PC-3 (cell line): ENCODE data around the gene INAFM2.

ENCODE experiments used
- EZH2phosphoT487 ChIP-seq: fragments of 300-600 bp; sonication (generic); IDR thresholded peaks from 2 replicates; pipeline ENCODE4 v1.6.1; 2018; ENCODE audit warnings: mild to moderate bottlenecking, antibody characterized with exemption, low read length, borderline replicate concordance
- TF ChIP-seq, protein P1 (sequence below): fragments of 300-600 bp; sonication (generic); conservative IDR thresholded peaks from 2 replicates; pipeline ENCODE4 v1.5.1; 2017; ENCODE audit warnings: antibody characterized with exemption, low read depth, mild to moderate bottlenecking, low read length

DNA sequence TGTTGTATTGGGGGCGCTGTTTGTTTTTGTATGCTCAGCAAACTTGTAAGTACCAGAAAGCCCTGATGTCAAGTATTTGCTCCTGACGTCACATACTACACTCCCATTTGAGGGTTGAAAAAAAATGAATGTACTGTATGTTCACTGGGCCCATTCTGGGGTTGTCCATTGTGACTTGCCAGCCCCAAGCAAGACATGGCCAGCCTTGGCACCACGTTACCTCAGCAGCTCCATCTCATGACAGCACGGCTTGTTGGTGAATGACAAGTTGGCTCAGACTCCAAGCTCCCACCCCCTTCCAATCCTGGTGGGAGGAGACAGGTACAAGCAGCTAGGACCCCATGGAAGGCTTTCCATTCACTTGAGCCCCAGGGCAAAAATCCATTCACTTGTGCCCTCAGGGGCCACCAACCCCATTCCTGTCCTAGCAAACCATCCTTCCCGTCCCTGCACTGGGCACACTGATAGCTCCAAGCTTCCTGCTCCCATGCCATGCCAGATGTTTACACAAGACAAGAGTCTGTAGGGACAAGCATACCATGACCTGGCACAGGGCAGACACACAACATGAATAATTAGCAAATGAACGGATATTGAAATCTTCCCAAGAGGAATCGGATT lies 28.9 kb downstream of the INAFM2 start:
- TF ChIP-seq, protein P1, sequence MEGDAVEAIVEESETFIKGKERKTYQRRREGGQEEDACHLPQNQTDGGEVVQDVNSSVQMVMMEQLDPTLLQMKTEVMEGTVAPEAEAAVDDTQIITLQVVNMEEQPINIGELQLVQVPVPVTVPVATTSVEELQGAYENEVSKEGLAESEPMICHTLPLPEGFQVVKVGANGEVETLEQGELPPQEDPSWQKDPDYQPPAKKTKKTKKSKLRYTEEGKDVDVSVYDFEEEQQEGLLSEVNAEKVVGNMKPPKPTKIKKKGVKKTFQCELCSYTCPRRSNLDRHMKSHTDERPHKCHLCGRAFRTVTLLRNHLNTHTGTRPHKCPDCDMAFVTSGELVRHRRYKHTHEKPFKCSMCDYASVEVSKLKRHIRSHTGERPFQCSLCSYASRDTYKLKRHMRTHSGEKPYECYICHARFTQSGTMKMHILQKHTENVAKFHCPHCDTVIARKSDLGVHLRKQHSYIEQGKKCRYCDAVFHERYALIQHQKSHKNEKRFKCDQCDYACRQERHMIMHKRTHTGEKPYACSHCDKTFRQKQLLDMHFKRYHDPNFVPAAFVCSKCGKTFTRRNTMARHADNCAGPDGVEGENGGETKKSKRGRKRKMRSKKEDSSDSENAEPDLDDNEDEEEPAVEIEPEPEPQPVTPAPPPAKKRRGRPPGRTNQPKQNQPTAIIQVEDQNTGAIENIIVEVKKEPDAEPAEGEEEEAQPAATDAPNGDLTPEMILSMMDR = no peak
- TF ChIP-seq EZH2phosphoT487 = no peak
